ENCODE data around the gene TXK. TPM values are rescaled to one million over a fixed set of nuclear protein-coding genes. Genes with fewer than 3 reads are reported as not detected.
A peak's percentile ranks its signal among the peaks of the same experiment; 100 is the strongest.

TXK gene
- total RNA-seq, 1 donor from 2014 or later = 1.7 TPM

DNA sequence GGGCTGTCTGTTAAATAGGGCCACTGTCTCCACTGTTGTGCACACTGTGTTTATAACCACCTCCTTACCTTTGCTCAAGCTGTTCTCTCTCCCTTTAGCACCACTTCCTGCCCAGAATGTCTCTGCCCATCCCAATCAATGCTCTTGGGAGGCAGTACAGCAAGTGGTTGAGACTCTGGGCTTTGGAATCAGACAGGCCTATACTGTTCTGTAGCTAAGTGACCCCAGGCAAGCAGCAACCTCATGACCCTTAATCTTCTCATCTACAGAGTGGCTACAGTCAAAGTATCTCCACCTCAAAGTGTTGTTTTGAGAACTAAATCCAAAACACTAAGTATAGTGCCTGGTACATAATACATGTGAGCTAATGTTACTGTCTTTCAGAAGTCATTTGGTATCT lies 3.8 kb upstream of the TXK start:
- Mint-ChIP-seq H3K27ac (no peak overlapping the region), H3K4me1 (peaks cover 8% of the 10 kb centered on the region)

DNA sequence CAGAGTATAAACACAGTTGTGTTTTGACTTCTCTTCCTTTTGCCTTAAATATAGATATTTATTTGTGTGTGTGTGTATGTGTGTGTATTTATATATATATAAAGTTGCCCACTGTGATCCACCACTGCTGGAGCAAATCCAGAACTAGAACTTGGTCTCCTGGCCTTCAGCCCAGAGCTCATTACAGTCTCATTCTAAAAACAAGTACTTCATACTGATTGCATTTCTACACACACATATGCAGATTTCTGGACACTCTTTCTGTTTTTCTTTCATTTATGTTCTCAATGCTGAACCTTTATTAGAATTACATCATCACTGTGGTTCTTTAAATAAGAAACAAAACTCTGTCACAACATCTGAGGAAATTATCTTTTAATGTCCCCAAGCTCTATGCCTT lies 381 bp downstream of the TXK start:
- Mint-ChIP-seq H3K4me3 (no peak overlapping the region), H3K36me3 (peaks cover 21% of the 10 kb centered on the region), H3K27me3 (ENCODE audit: low read depth) (no peaks in the 10 kb centered on the region), H3K9me3 (no peaks in the 10 kb centered on the region), H3K27ac (peak overlapping the region; percentile 53), H3K4me1 (peaks cover 35% of the 10 kb centered on the region)
- DNase-seq (ENCODE audit: low spot score in 2 of 2, unreplicated experiment in 2 of 2) = no peak
- no peak for TF ChIP-seq CTCF (IDR thresholded peaks at IDR 0.05; ENCODE audit: unreplicated experiment)

More for the DNA sequence above, 3.8 kb upstream of the TXK start:
- Mint-ChIP-seq H3K27me3 (ENCODE audit: low read depth) (no peaks in the 10 kb centered on the region), H3K4me3 (no peak overlapping the region), H3K9me3 (no peaks in the 10 kb centered on the region), H3K36me3 (peaks cover 21% of the 10 kb centered on the region)
- TF ChIP-seq CTCF (IDR thresholded peaks at IDR 0.05; ENCODE audit: unreplicated experiment) = no peak
- DNase-seq (ENCODE audit: low spot score in 2 of 2, unreplicated experiment in 2 of 2) = no peak

GRCh38 chr4:48131736-48132135 lies 2.3 kb downstream of the TXK start:
- H3K4me3 Mint-ChIP-seq = peak overlapping the region; percentile 43
- H3K27ac Mint-ChIP-seq = peak overlapping the region; percentile 79
- no peaks in the 10 kb centered on the region for H3K9me3 Mint-ChIP-seq
- no peak for DNase-seq (ENCODE audit: low spot score in 2 of 2, unreplicated experiment in 2 of 2)
- no peak for TF ChIP-seq CTCF (IDR thresholded peaks at IDR 0.05; ENCODE audit: unreplicated experiment)
- peaks cover 51% of the 10 kb centered on the region for H3K4me1 Mint-ChIP-seq
- peaks cover 15% of the 10 kb centered on the region for H3K36me3 Mint-ChIP-seq
- H3K27me3 Mint-ChIP-seq (ENCODE audit: low read depth) = no peaks in the 10 kb centered on the region

GRCh38 chr4:48130100-48130499 lies 4.0 kb downstream of the TXK start:
- Mint-ChIP-seq H3K27ac (no peak overlapping the region), H3K9me3 (no peaks in the 10 kb centered on the region), H3K36me3 (peaks cover 3% of the 10 kb centered on the region), H3K27me3 (ENCODE audit: low read depth) (no peaks in the 10 kb centered on the region), H3K4me1 (peaks cover 52% of the 10 kb centered on the region), H3K4me3 (no peak overlapping the region)
- no peak for TF ChIP-seq CTCF (IDR thresholded peaks at IDR 0.05; ENCODE audit: unreplicated experiment)
- no peak for DNase-seq (ENCODE audit: low spot score in 2 of 2, unreplicated experiment in 2 of 2)

GRCh38 chr4:48129307-48130014 lies 4.6 kb downstream of the TXK start:
- no peaks in the 10 kb centered on the region for H3K36me3 Mint-ChIP-seq
- no peaks in the 10 kb centered on the region for H3K9me3 Mint-ChIP-seq
- no peaks in the 10 kb centered on the region for H3K27me3 Mint-ChIP-seq (ENCODE audit: low read depth)
- DNase-seq (ENCODE audit: low spot score in 2 of 2, unreplicated experiment in 2 of 2) = no peak
- H3K4me1 Mint-ChIP-seq = peaks cover 52% of the 10 kb centered on the region
- H3K4me3 Mint-ChIP-seq = no peak overlapping the region
- H3K27ac Mint-ChIP-seq = peak overlapping the region; percentile 6
- TF ChIP-seq CTCF (IDR thresholded peaks at IDR 0.05; ENCODE audit: unreplicated experiment) = no peak

All from mesothelial cell of epicardium (in vitro differentiated cells).